ACC112 (cell line): ENCODE results near the gene ETFA.

Experiments used
- H2AFZ ChIP-seq: fragments of 200-600 bp; sonication (generic); one replicate; pipeline ENCODE4 v1.6.0; 2017; ENCODE audit warnings: antibody characterized with exemption, low read length; ENCODE audit not compliant: unreplicated experiment
- H3K27ac ChIP-seq: fragments of 200-600 bp; sonication (generic); 2 replicates; pipeline ENCODE4 v1.5.1; 2014; ENCODE audit warnings: low read depth, mild to moderate bottlenecking, antibody characterized with exemption, low read length, moderate library complexity
- H3K27me3 ChIP-seq: fragments of 200-600 bp; sonication (generic); 2 replicates; pipeline ENCODE4 v1.6.1; 2014; ENCODE audit warnings: mild to moderate bottlenecking, antibody characterized with exemption, low read length, moderate library complexity, mixed read lengths; ENCODE audit not compliant: insufficient read depth
- H3K36me3 ChIP-seq: fragments of 200-600 bp; sonication (generic); 2 replicates; pipeline ENCODE4 v1.6.1; 2016; ENCODE audit warnings: mild to moderate bottlenecking, antibody characterized with exemption, low read length, moderate library complexity, mixed read lengths; ENCODE audit not compliant: insufficient read depth
- H3K4me1 ChIP-seq: fragments of 200-600 bp; sonication (generic); one replicate; pipeline ENCODE4 v1.6.1; 2016; ENCODE audit warnings: low read length, mixed read lengths; ENCODE audit not compliant: insufficient read depth, unreplicated experiment, control insufficient read depth
- H3K4me3 ChIP-seq: fragments of 200-600 bp; sonication (generic); 2 replicates; pipeline ENCODE4 v1.5.1; 2014; ENCODE audit warnings: mild to moderate bottlenecking, low read depth, low read length
- H3K79me2 ChIP-seq: fragments of 200-600 bp; sonication (generic); one replicate; pipeline ENCODE4 v1.6.0; 2016; ENCODE audit warnings: low read length; ENCODE audit not compliant: control insufficient read depth, unreplicated experiment, insufficient read depth

The ETFA gene

GRCh38 chr15:76333720-76334437 is 22.6 kb upstream of the ETFA start:
- Histone ChIP-seq H3K4me1 (peaks cover 6% of the 10 kb centered on the region), H3K36me3 (no peaks in the 10 kb centered on the region), H3K79me2 (peaks cover under 1% of the 10 kb centered on the region), H2AFZ (no peak overlapping the region), H3K27ac (no peak overlapping the region), H3K27me3 (peaks cover 35% of the 10 kb centered on the region), H3K4me3 (no peak overlapping the region)

- Histone ChIP-seq H3K79me2 (no peaks in the 10 kb centered on the region), H3K27me3 (peaks cover 29% of the 10 kb centered on the region), H2AFZ (no peak overlapping the region), H3K36me3 (no peaks in the 10 kb centered on the region), H3K27ac (no peak overlapping the region), H3K4me1 (peaks cover 6% of the 10 kb centered on the region), H3K4me3 (no peak overlapping the region)
These were observed 22.0 kb upstream of the ETFA start for GRCh38 chr15:76333309-76333708.

GRCh38 chr15:76332796-76333195 is 21.5 kb upstream of the ETFA start:
- Histone ChIP-seq H3K4me1 (peaks cover 7% of the 10 kb centered on the region), H3K4me3 (no peak overlapping the region), H3K79me2 (no peaks in the 10 kb centered on the region), H3K36me3 (no peaks in the 10 kb centered on the region), H3K27ac (no peak overlapping the region), H3K27me3 (peaks cover 24% of the 10 kb centered on the region), H2AFZ (no peak overlapping the region)

GRCh38 chr15:76330080-76330680 is 18.9 kb upstream of the ETFA start:
- peaks cover 6% of the 10 kb centered on the region for H3K4me1 ChIP-seq
- no peak overlapping the region for H3K27ac ChIP-seq
- peaks cover 10% of the 10 kb centered on the region for H3K27me3 ChIP-seq
- no peaks in the 10 kb centered on the region for H3K79me2 ChIP-seq
- H3K4me3 ChIP-seq: no peak overlapping the region
- no peaks in the 10 kb centered on the region for H3K36me3 ChIP-seq
- no peak overlapping the region for H2AFZ ChIP-seq

GRCh38 chr15:76328958-76329357 is 17.7 kb upstream of the ETFA start:
- Histone ChIP-seq H3K79me2 (no peaks in the 10 kb centered on the region), H3K36me3 (no peaks in the 10 kb centered on the region), H3K27ac (no peak overlapping the region), H3K4me1 (peaks cover 6% of the 10 kb centered on the region), H3K27me3 (peaks cover 18% of the 10 kb centered on the region), H3K4me3 (no peak overlapping the region), H2AFZ (no peak overlapping the region)

GRCh38 chr15:76328106-76328696 is 16.9 kb upstream of the ETFA start:
- H3K36me3 ChIP-seq: no peaks in the 10 kb centered on the region
- H3K4me1 ChIP-seq: peaks cover 6% of the 10 kb centered on the region
- H2AFZ ChIP-seq: no peak overlapping the region
- H3K27me3 ChIP-seq: peaks cover 21% of the 10 kb centered on the region
- H3K79me2 ChIP-seq: no peaks in the 10 kb centered on the region
- H3K27ac ChIP-seq: no peak overlapping the region
- no peak overlapping the region for H3K4me3 ChIP-seq

- H3K27ac ChIP-seq: no peak overlapping the region
- H3K79me2 ChIP-seq: no peaks in the 10 kb centered on the region
- H2AFZ ChIP-seq: no peak overlapping the region
- no peak overlapping the region for H3K4me3 ChIP-seq
- H3K27me3 ChIP-seq: peaks cover 27% of the 10 kb centered on the region
- no peaks in the 10 kb centered on the region for H3K36me3 ChIP-seq
- peaks cover 6% of the 10 kb centered on the region for H3K4me1 ChIP-seq
These were observed 16.2 kb upstream of the ETFA start for GRCh38 chr15:76327191-76328105.

GRCh38 chr15:76325704-76326103 is 14.4 kb upstream of the ETFA start:
- peaks cover 27% of the 10 kb centered on the region for H3K27me3 ChIP-seq
- H3K4me3 ChIP-seq: no peak overlapping the region
- no peaks in the 10 kb centered on the region for H3K79me2 ChIP-seq
- H3K4me1 ChIP-seq: peaks cover 6% of the 10 kb centered on the region
- H3K27ac ChIP-seq: no peak overlapping the region
- H3K36me3 ChIP-seq: no peaks in the 10 kb centered on the region
- no peak overlapping the region for H2AFZ ChIP-seq

GRCh38 chr15:76324066-76324465 is 12.8 kb upstream of the ETFA start:
- Histone ChIP-seq H3K27me3 (peaks cover 27% of the 10 kb centered on the region), H3K36me3 (no peaks in the 10 kb centered on the region), H3K27ac (no peak overlapping the region), H2AFZ (no peak overlapping the region), H3K4me3 (no peak overlapping the region), H3K4me1 (peaks cover 6% of the 10 kb centered on the region), H3K79me2 (no peaks in the 10 kb centered on the region)

GRCh38 chr15:76321602-76322001 is 10.3 kb upstream of the ETFA start:
- Histone ChIP-seq H3K4me3 (no peak overlapping the region), H3K4me1 (no peaks in the 10 kb centered on the region), H3K27me3 (peaks cover 27% of the 10 kb centered on the region), H3K27ac (no peak overlapping the region), H3K79me2 (no peaks in the 10 kb centered on the region), H2AFZ (no peak overlapping the region), H3K36me3 (no peaks in the 10 kb centered on the region)
